ENCODE measurements around the gene TACO1.

Gene TACO1

GRCh38 chr17:63596856-63597586, 3.7 kb upstream of the TACO1 start:
- DNase-seq (ENCODE audit: insufficient read length, low spot score) (no peak), FAIRE-seq (no peak)

GRCh38 chr17:63598281-63598680, 2.4 kb upstream of the TACO1 start:
- FAIRE-seq: no peak

GRCh38 chr17:63601439-63602371, 1.0 kb downstream of the TACO1 start:
- DNase-seq (ENCODE audit: insufficient read length, low spot score): no peak
- FAIRE-seq: no peak

More at GRCh38 chr17:63598281-63598680, 2.4 kb upstream of the TACO1 start:
- DNase-seq (ENCODE audit: insufficient read length, low spot score): no peak

- FAIRE-seq (no peak), DNase-seq (ENCODE audit: insufficient read length, low spot score) (no peak)
Measured at GRCh38 chr17:63609816-63610573, 9.3 kb downstream of the TACO1 start.

- FAIRE-seq: no peak
- DNase-seq (ENCODE audit: insufficient read length, low spot score): no peak
Measured at GRCh38 chr17:63610854-63611253, 10.2 kb downstream of the TACO1 start.

GRCh38 chr17:63611354-63611753, 10.7 kb downstream of the TACO1 start:
- no peak for DNase-seq (ENCODE audit: insufficient read length, low spot score)
- no peak for FAIRE-seq

GRCh38 chr17:63613663-63614062, 13.0 kb downstream of the TACO1 start:
- DNase-seq (ENCODE audit: insufficient read length, low spot score): no peak
- FAIRE-seq: no peak

- no peak for FAIRE-seq
- DNase-seq (ENCODE audit: insufficient read length, low spot score): no peak
Measured at GRCh38 chr17:63621229-63621683, 20.6 kb downstream of the TACO1 start.

- FAIRE-seq (peak; percentile 97), DNase-seq (ENCODE audit: insufficient read length, low spot score) (peak; percentile 95)
Measured at GRCh38 chr17:63621684-63622573, 21.2 kb downstream of the TACO1 start, which contains the start of gene MAP3K3. Gene MAP3K3, plus strand, starts transcription at chr17:63622417. Its CDS starts 343 bp downstream, at chr17:63622760.

GRCh38 chr17:63622574-63623390, 22.1 kb downstream of the TACO1 start:
- FAIRE-seq: no peak
- peak; percentile 78 for DNase-seq (ENCODE audit: insufficient read length, low spot score)

- DNase-seq (ENCODE audit: insufficient read length, low spot score) (no peak), FAIRE-seq (no peak)
Measured at GRCh38 chr17:63623786-63624530, 23.3 kb downstream of the TACO1 start.

GRCh38 chr17:63624531-63624880, 23.8 kb downstream of the TACO1 start:
- DNase-seq (ENCODE audit: insufficient read length, low spot score) (no peak), FAIRE-seq (peak; percentile 8)

- FAIRE-seq: no peak
Measured at GRCh38 chr17:63626551-63627180, 26.0 kb downstream of the TACO1 start.

GRCh38 chr17:63629627-63630026, 28.9 kb downstream of the TACO1 start:
- no peak for FAIRE-seq
- no peak for DNase-seq (ENCODE audit: insufficient read length, low spot score)

More at GRCh38 chr17:63626551-63627180, 26.0 kb downstream of the TACO1 start:
- no peak for DNase-seq (ENCODE audit: insufficient read length, low spot score)

- no peak for FAIRE-seq
- no peak for DNase-seq (ENCODE audit: insufficient read length, low spot score)
Measured at GRCh38 chr17:63631062-63631461, 30.4 kb downstream of the TACO1 start.

- DNase-seq (ENCODE audit: insufficient read length, low spot score) (no peak), FAIRE-seq (no peak)
Measured at GRCh38 chr17:63631626-63632025, 30.9 kb downstream of the TACO1 start.

- DNase-seq (ENCODE audit: insufficient read length, low spot score): no peak
- FAIRE-seq: no peak
Measured at GRCh38 chr17:63633742-63634141, 33.0 kb downstream of the TACO1 start.

GRCh38 chr17:63634163-63634562, 33.5 kb downstream of the TACO1 start:
- no peak for DNase-seq (ENCODE audit: insufficient read length, low spot score)
- FAIRE-seq: no peak
